CD4-positive, CD25-positive, alpha-beta regulatory T cell (primary cell): ENCODE results near the gene SIN3B. TPM values are rescaled to one million over a fixed set of nuclear protein-coding genes. Genes with fewer than 3 reads are reported as not detected.

Source experiments
- ATAC-seq, 2 donors: fragments of 150-1000 bp; cut with Tn5 transposase; one replicate each; pipeline ENCODE4 v1.10.0; 2021; ENCODE audit warnings: low read depth in 2 of 2, moderate number of reproducible peaks in 2 of 2, moderate library complexity in 1 of 2
- DNase-seq, 3 donors: peaks; one replicate each; pipeline versions ENCODE4 v3.0.0 to v3.0.0-alpha.2; 2012 to 2022; ENCODE audit warnings: mixed read lengths in 1 of 3
- H3K27ac ChIP-seq: one replicate; pipeline ENCODE4 v1.7.0; 2013; ENCODE audit warnings: mild to moderate bottlenecking, low read length; ENCODE audit not compliant: insufficient read depth, poor library complexity, severe bottlenecking
- H3K27me3 ChIP-seq: one replicate; pipeline ENCODE4 v1.7.0; 2013; ENCODE audit warnings: low read length; ENCODE audit not compliant: control insufficient read depth, insufficient read depth
- H3K36me3 ChIP-seq: one replicate; pipeline ENCODE4 v1.7.0; 2013; ENCODE audit warnings: mild to moderate bottlenecking, low read length, moderate library complexity; ENCODE audit not compliant: control insufficient read depth, insufficient read depth
- H3K4me1 ChIP-seq: 2 replicates; pipeline ENCODE4 v1.7.0; 2013; ENCODE audit warnings: mild to moderate bottlenecking, low read length; ENCODE audit not compliant: insufficient read depth, control insufficient read depth, poor library complexity, severe bottlenecking
- H3K4me3 ChIP-seq: one replicate; pipeline ENCODE4 v1.7.0; 2013; ENCODE audit warnings: low read depth, mild to moderate bottlenecking, low read length, moderate library complexity
- H3K9me3 ChIP-seq, 2 experiments: 1 replicate in 1 of 2; 2 replicates in 1 of 2; pipeline ENCODE4 v1.7.0; 2013; ENCODE audit warnings: low read length in 2 of 2, mild to moderate bottlenecking in 1 of 2, moderate library complexity in 1 of 2; ENCODE audit not compliant: control insufficient read depth in 2 of 2
- H3K27ac Mint-ChIP-seq, 3 donors: one replicate each; pipeline ENCODE4 v1.8.0; 2020 to 2022; ENCODE audit warnings: mild to moderate bottlenecking in 3 of 3, mixed read lengths in 3 of 3, moderate library complexity in 2 of 3
- H3K27me3 Mint-ChIP-seq: one replicate; pipeline ENCODE4 v1.8.0; 2022; ENCODE audit warnings: mild to moderate bottlenecking, mixed read lengths
- H3K36me3 Mint-ChIP-seq: one replicate; pipeline ENCODE4 v1.8.0; 2020; ENCODE audit warnings: mixed read lengths
- H3K4me1 Mint-ChIP-seq, 4 donors: one replicate each; pipeline ENCODE4 v1.8.0; 2020 to 2022; ENCODE audit warnings: mixed read lengths in 4 of 4, mild to moderate bottlenecking in 1 of 4
- H3K4me3 Mint-ChIP-seq, 4 donors: one replicate each; pipeline ENCODE4 v1.8.0; 2020 to 2022; ENCODE audit warnings: mild to moderate bottlenecking in 4 of 4, mixed read lengths in 4 of 4, moderate library complexity in 3 of 4
- H3K9me3 Mint-ChIP-seq, 7 donors: one replicate each; pipeline ENCODE4 v1.8.0; 2020 to 2022; ENCODE audit warnings: mixed read lengths in 7 of 7, mild to moderate bottlenecking in 3 of 7, moderate library complexity in 2 of 7
- polyA plus RNA-seq, 4 donors: library from polyadenylated mRNA; unstranded; fragments of 300-500 nt; fragmentation: Illumina TruSeq; gene quantifications; one replicate each; pipeline ENCODE4 v1.2.3, GENCODE V29; 2021
- total RNA-seq: library from RNA; stranded (reverse); gene quantifications from one replicate; pipeline ENCODE4 v1.2.3, GENCODE V29; 2022

The SIN3B gene, protein sequence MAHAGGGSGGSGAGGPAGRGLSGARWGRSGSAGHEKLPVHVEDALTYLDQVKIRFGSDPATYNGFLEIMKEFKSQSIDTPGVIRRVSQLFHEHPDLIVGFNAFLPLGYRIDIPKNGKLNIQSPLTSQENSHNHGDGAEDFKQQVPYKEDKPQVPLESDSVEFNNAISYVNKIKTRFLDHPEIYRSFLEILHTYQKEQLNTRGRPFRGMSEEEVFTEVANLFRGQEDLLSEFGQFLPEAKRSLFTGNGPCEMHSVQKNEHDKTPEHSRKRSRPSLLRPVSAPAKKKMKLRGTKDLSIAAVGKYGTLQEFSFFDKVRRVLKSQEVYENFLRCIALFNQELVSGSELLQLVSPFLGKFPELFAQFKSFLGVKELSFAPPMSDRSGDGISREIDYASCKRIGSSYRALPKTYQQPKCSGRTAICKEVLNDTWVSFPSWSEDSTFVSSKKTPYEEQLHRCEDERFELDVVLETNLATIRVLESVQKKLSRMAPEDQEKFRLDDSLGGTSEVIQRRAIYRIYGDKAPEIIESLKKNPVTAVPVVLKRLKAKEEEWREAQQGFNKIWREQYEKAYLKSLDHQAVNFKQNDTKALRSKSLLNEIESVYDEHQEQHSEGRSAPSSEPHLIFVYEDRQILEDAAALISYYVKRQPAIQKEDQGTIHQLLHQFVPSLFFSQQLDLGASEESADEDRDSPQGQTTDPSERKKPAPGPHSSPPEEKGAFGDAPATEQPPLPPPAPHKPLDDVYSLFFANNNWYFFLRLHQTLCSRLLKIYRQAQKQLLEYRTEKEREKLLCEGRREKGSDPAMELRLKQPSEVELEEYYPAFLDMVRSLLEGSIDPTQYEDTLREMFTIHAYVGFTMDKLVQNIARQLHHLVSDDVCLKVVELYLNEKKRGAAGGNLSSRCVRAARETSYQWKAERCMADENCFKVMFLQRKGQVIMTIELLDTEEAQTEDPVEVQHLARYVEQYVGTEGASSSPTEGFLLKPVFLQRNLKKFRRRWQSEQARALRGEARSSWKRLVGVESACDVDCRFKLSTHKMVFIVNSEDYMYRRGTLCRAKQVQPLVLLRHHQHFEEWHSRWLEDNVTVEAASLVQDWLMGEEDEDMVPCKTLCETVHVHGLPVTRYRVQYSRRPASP
- 82.3 TPM for total RNA-seq
- 1 to 10 TPM; 2.2 to 5.2 (median 3.8) TPM for polyA plus RNA-seq

DNA sequence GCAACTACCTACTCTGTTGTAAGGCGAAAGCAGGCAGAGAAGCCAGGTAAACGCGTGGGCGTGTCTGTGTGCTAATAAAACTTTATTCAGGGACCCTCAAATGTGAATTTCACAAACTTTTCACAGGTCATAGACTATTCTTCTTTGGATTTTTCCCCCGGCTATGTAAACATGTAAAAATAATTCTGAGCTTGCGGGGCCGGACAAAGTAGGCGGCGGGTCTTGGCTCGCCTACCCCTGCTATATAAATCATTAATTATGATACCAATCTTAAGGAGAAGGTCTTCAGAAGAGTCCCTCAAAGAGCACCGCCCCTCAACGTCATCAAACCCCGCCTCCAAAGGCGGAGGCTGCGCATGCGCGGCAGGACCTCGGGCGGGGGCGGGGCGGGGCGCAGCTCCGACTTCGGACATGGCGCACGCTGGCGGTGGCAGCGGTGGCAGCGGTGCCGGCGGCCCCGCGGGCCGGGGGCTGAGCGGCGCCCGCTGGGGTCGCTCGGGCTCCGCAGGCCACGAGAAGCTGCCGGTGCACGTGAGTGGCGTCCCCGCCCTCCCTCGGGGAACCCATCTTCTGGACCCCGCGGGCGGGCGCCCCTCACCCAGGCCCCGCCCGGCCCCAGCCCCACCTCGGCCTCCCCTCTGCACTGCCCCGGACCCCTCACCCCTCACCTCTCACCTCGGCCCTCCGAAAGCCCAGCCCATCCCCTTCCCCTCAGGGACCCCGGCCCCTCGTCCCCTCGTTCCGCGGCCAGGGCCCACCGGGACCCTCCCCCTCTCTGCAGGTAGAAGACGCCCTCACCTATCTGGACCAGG, at the start of gene SIN3B:
TSS of gene SIN3B (plus strand) at position 389 of the 812 bp plus-strand sequence. CDS start at position 412, 23 bp downstream.
- H3K4me3 Mint-ChIP-seq, result peak within 1 kb of the TSS; percentile 88 to 93 (median 90)
- H3K27me3 ChIP-seq, result peaks cover 3% of the 10 kb centered on the region
- peak within 1 kb of the TSS; percentile 49 for H3K4me3 ChIP-seq
- H3K36me3 Mint-ChIP-seq, result peaks cover 14% of the 10 kb centered on the region
- peaks cover 5 to 41% (median 24%) of the 10 kb centered on the region in 4 donors for H3K4me1 Mint-ChIP-seq
- ATAC-seq (peak; percentile 88 to 91), DNase-seq (peak; percentile 83 to 93 (median 90))
- H3K9me3 ChIP-seq, result no peaks in the 10 kb centered on the region
- H3K27ac ChIP-seq, result peak within 1 kb of the TSS; percentile 62
- H3K27me3 Mint-ChIP-seq, result peaks cover 35% of the 10 kb centered on the region
- H3K36me3 ChIP-seq, result peaks cover 25% of the 10 kb centered on the region
- H3K4me1 ChIP-seq, result peaks cover 23% of the 10 kb centered on the region
- H3K9me3 Mint-ChIP-seq, result no peaks in the 10 kb centered on the region
- H3K27ac Mint-ChIP-seq, result peak within 1 kb of the TSS; percentile 65 to 88 (median 80)

DNA sequence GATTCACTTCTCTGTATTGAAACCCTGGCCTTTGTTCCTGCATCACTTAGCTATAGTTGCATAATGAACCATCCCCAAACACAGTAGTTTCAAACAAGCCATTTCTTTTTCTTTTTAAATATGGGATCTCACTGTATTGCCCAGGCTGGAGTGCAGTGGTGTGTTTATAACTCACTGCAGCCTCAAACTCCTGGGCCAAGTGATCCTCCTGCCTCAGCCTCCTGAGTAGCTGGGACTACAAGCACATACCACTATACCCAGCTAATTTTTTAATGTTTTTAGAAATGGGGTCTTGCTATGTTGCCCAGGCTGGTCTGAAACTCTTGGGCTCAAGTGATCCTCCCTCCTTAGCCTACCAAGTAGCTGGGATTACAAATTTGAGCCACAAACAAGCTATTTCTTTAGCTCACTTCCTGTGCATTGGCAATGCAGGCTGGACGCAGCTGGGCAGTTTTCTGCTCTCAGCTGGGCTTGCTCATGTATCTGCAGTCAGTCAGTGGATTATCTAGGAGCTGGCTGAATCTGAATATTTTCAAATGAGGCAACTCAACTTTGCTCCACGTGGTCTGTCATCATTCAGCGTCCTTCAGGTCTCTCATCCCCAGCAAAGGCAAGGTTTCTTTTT, 49.5 kb upstream of the SIN3B start:
- H3K27ac ChIP-seq, result no peak overlapping the region
- no peak overlapping the region for H3K27ac Mint-ChIP-seq
- no peaks in the 10 kb centered on the region for H3K27me3 Mint-ChIP-seq
- H3K4me1 ChIP-seq, result no peaks in the 10 kb centered on the region
- H3K36me3 ChIP-seq, result no peaks in the 10 kb centered on the region
- no peaks in the 10 kb centered on the region for H3K36me3 Mint-ChIP-seq
- ATAC-seq (no peak), DNase-seq (no peak)
- no peaks in the 10 kb centered on the region for H3K4me1 Mint-ChIP-seq
- no peaks in the 10 kb centered on the region for H3K9me3 ChIP-seq
- peaks cover 0 to 2% (median 0%) of the 10 kb centered on the region in 7 donors for H3K9me3 Mint-ChIP-seq
- no peaks in the 10 kb centered on the region for H3K27me3 ChIP-seq
- no peak overlapping the region for H3K4me3 ChIP-seq
- no peak overlapping the region for H3K4me3 Mint-ChIP-seq

DNA sequence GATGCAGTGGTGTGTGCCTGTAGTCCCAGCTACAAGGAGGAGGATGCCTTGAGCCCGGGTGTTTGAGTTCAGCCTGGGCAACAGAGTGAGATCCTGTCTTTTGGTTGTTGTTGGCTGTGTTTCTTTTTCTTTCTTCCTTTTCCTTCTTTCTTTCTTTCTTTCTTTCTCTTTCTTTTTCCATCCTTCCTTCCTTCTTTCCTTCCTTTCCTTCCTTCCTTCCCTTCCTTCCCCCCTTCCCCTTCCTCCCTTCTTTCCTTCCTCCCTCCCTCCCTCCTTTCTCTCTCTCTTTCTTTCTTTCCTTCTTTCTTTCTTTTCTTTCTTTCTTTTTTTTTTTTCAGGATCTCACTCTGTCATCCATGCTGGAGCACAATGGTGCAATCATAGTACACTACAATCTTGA, 46.5 kb upstream of the SIN3B start:
- Histone ChIP-seq H3K36me3 (no peaks in the 10 kb centered on the region), H3K27me3 (no peaks in the 10 kb centered on the region), H3K4me3 (no peak overlapping the region), H3K4me1 (no peaks in the 10 kb centered on the region), H3K9me3 (no peaks in the 10 kb centered on the region), H3K27ac (no peak overlapping the region)
- DNase-seq (no peak), ATAC-seq (no peak)
- peaks cover 0 to 5% (median 0%) of the 10 kb centered on the region in 7 donors for H3K9me3 Mint-ChIP-seq
- H3K4me1 Mint-ChIP-seq, result no peaks in the 10 kb centered on the region
- H3K4me3 Mint-ChIP-seq, result no peak overlapping the region
- no peaks in the 10 kb centered on the region for H3K27me3 Mint-ChIP-seq
- no peak overlapping the region for H3K27ac Mint-ChIP-seq
- H3K36me3 Mint-ChIP-seq, result no peaks in the 10 kb centered on the region

DNA sequence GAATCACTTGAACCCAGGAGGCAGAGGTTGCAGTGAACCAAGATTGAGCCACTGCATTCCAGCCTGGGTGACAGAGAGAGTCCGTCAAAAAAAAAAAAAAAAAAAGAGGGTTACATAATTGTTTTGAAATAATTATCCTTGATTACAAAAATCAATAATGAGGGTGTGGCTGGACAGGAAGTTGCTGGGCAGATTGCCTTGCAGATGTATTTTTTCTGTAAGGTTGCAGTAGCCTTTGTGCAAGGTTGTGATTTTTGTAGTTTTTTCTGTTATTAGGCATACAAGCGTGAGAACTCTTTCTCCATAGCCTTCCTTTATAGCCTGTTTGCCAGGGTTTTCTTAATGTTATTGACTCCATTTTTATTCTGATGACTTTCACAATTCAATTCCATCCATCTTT, 40.7 kb upstream of the SIN3B start:
- DNase-seq (no peak), ATAC-seq (no peak)
- peaks cover 0 to 18% (median 10%) of the 10 kb centered on the region in 7 donors for H3K9me3 Mint-ChIP-seq
- peaks cover 15 to 18% of the 10 kb centered on the region in 2 experiments for H3K9me3 ChIP-seq
- H3K27me3 ChIP-seq, result no peaks in the 10 kb centered on the region
- H3K36me3 ChIP-seq, result no peaks in the 10 kb centered on the region
- H3K27ac Mint-ChIP-seq, result no peak overlapping the region
- no peaks in the 10 kb centered on the region for H3K36me3 Mint-ChIP-seq
- no peak overlapping the region for H3K27ac ChIP-seq
- no peaks in the 10 kb centered on the region for H3K4me1 ChIP-seq
- peaks cover 5% of the 10 kb centered on the region for H3K27me3 Mint-ChIP-seq
- no peak overlapping the region for H3K4me3 Mint-ChIP-seq
- H3K4me1 Mint-ChIP-seq, result no peaks in the 10 kb centered on the region
- no peak overlapping the region for H3K4me3 ChIP-seq

DNA sequence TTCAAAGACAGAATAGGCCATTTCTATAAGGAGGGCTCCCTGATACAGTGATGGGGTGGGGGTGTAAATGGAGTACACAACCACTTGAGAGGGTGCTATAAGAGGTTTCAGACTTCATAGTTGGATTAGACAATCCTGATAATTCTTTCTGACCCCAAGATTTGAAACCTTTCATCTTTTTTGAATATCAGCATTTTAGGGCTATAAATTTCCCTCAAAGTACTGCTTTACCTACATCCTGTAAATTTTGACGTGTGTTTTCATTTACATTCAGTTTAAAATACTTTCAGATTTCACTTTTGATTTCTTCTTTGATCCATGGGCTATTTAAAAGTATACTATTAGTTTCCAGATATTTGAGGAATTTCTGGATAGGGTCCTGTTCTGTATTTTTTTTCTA, 40.0 kb upstream of the SIN3B start:
- H3K27me3 Mint-ChIP-seq, result peaks cover 5% of the 10 kb centered on the region
- no peaks in the 10 kb centered on the region for H3K36me3 Mint-ChIP-seq
- ATAC-seq, result no peak
- peaks cover 0 to 18% (median 10%) of the 10 kb centered on the region in 7 donors for H3K9me3 Mint-ChIP-seq
- H3K4me3 Mint-ChIP-seq, result peak overlapping the region in 1 of 4 donors; percentile 47
- H3K27ac Mint-ChIP-seq, result no peak overlapping the region
- H3K27me3 ChIP-seq, result no peaks in the 10 kb centered on the region
- H3K9me3 ChIP-seq, result peaks cover 15 to 18% of the 10 kb centered on the region in 2 experiments
- no peak for DNase-seq
- no peak overlapping the region for H3K27ac ChIP-seq
- H3K4me3 ChIP-seq, result no peak overlapping the region
- no peaks in the 10 kb centered on the region for H3K4me1 Mint-ChIP-seq
- H3K36me3 ChIP-seq, result no peaks in the 10 kb centered on the region
- no peaks in the 10 kb centered on the region for H3K4me1 ChIP-seq

DNA sequence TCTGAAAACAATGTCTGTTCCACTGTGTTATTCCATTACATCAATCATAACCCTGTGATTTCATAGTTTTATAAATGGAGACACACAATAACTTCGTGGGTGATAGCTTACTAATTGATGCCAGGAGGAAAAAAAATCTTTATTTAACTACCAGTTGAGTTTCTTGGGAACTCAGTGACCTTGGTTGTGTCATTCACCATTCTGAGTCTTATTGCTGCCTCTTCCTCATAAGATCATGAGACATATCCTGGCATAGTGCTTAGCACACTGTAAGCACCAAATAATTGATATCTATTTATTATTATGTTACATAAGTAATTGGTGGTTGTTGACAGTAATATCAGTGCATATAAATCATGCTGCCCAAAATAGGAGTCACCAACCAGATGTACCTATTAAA, 39.1 kb upstream of the SIN3B start:
- Mint-ChIP-seq H3K4me3 (no peak overlapping the region), H3K36me3 (no peaks in the 10 kb centered on the region), H3K9me3 (peaks cover 0 to 18% (median 10%) of the 10 kb centered on the region in 7 donors), H3K4me1 (no peaks in the 10 kb centered on the region), H3K27me3 (peaks cover 5% of the 10 kb centered on the region), H3K27ac (no peak overlapping the region)
- Histone ChIP-seq H3K4me1 (no peaks in the 10 kb centered on the region), H3K36me3 (no peaks in the 10 kb centered on the region), H3K9me3 (peaks cover 15 to 18% of the 10 kb centered on the region in 2 experiments), H3K4me3 (no peak overlapping the region), H3K27ac (no peak overlapping the region), H3K27me3 (no peaks in the 10 kb centered on the region)
- ATAC-seq (no peak), DNase-seq (no peak)
